GM18517 (cell line): ENCODE results near the gene TRPV6.
A peak's percentile ranks its signal among the peaks of the same experiment; 100 is the strongest.

ENCODE experiments used
- ATAC-seq: cut with Tn5 transposase; IDR thresholded peaks from one replicate; pipeline ENCODE4 v1.9.1; 2021; ENCODE audit warnings: mild to moderate bottlenecking, moderate library complexity; ENCODE audit not compliant: unreplicated experiment

TRPV6 gene

DNA sequence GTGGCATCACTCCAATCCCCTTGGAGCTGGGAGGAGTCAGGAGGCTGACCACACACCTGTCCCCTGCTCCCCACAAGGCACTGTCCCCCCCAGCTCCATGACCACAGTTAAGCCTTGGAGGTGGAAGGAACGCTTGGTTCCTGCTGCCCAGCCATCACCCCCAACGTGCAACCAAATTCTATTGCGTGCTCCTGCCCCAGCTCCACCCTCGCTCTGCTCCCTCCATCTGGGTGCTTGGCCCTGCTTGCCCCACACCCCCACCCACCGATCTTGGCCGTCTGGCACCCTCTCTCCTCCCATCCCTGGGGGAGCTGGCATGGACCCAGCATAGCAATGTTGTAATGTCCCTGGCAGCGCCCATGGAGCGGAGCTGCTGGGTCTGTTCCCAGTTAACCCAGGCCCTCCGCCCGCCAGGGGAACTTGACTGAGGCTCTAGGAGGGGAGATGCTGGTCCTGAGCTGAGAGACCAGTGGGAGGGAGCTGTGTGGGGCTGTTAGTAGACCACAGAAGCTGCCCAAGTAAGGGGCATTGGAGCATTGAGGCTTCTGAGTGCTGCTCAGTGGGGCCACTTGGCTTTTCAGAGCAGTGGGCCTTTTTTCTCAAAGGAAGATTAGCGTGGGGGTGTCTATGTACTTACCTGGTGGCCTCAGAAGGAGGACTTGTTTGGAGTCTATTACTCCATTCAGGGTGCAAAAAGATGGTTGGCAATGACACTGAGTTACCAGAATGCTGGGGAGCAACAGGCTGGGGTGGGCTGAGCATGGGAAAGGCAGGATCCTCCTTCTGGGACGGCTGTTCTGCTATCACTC, 29.6 kb downstream of the TRPV6 start:
- ATAC-seq, result no peak

GRCh38 chr7:142855114-142855743, 30.3 kb downstream of the TRPV6 start:
- peak; percentile 2 for ATAC-seq

GRCh38 chr7:142854372-142855113, 31.0 kb downstream of the TRPV6 start, which contains the start of gene EPHB6:
Gene EPHB6, plus strand, starts transcription at chr7:142855076. Its CDS starts 8,152 bp downstream, at chr7:142863228.
- ATAC-seq, result peak; percentile 44

DNA sequence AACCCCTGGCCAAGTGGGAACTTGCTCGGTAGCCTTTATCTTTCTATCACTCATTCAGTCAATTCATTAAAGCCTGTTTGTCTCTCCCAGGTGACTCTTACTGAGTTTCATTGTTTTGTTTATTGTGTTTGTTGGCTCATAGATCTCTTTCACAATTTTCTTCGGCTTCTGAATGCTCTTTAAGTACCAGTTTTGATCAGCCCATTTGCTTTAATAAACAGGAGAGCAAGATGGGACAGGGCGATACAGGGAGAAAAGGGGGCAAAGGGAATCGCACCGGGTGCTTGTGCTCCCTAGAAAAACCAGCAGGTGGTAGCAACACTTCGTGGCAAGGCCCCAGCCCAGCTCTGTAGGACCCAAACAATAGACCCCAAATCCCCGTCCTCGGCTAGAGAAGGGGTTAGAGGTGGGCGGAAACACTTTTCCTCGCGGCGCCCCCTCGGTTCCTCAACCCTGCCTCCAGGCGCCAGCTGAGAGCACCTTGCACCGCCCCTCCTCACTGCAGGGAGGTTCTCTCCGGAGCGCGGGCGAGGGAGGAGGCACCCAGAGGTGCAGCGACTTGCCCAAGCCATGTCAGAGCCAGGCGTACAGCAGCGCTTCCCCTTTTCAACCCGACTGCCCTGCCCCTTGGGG, 31.7 kb downstream of the TRPV6 start:
- ATAC-seq, result peak; percentile 88

- ATAC-seq, result no peak
Observed at GRCh38 chr7:142851919-142852318, 33.6 kb downstream of the TRPV6 start.

DNA sequence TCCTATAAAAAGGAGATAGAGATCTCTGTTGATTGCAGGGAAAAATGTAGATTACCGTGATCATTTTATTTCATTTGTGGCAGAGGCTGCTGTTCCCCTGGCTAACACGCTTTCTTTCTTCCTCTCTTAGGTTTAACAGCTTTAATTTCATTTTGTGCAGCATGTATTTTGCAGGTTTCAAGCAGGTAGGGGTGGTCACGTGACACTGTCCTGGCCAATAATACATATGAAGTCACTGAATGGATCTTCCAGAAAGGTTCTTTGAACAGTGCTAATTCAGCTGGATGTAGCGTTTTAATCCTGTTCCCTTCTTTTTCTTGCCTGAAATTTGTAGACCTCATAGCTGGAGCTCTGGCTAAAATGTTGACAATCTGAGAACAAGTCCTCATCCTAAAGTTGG, 34.3 kb downstream of the TRPV6 start:
- no peak for ATAC-seq

- ATAC-seq, result no peak
Observed at GRCh38 chr7:142847353-142847752, 38.2 kb downstream of the TRPV6 start.

GRCh38 chr7:142842251-142842766, 43.2 kb downstream of the TRPV6 start:
- no peak for ATAC-seq

DNA sequence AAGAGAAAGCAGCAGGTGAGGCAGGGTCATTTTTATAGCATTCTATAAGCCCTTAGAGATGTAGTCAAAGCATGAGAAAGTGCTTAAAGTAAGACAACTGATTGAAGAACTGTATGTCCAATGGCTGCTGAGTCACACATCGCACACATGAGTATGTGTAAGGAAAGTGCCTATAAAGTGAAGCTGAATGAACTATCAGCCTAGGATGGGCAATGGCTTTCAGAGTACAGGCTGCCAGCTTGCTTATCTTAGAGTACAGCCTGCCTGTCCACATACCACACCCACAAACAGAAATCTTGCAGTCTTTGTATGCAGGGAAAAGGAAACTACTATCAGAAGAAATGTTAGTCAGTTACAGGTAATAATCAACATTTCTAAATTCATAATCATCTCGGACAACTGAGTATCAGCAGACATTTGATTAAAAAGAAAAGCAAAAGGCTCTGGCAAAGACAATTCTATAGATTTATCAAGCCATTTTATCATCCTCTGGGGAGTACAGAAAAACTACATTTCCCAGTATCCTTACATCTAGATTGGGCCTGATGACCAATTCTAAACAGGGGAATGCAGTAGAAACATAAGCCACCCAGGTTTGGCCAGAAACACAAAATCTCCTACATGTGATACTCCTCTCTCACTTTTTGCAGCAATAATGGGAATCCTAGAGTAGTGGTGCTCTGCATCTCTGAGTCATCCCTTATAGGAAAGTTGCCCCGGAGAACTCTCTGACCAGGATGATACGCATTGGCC, 46.9 kb downstream of the TRPV6 start:
- no peak for ATAC-seq

DNA sequence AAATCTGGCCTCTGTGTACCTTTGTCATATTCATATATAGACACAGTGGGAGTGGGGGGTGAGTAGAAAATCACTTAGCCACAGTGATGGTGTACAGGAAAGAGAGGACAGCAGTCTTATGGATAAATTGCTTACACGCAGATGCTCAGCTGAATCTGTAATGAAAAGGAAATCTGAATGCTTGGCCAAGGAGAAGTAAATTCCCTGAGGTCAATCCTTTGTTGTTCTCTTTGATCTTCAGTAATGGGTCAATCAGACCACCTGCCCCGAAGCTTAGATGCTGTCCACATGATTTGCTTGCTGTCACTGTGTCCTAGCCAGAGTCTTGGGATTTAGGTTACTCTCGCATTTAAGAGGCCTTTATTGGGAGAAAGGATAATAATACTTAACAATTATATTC, 49.1 kb downstream of the TRPV6 start:
- ATAC-seq, result no peak

DNA sequence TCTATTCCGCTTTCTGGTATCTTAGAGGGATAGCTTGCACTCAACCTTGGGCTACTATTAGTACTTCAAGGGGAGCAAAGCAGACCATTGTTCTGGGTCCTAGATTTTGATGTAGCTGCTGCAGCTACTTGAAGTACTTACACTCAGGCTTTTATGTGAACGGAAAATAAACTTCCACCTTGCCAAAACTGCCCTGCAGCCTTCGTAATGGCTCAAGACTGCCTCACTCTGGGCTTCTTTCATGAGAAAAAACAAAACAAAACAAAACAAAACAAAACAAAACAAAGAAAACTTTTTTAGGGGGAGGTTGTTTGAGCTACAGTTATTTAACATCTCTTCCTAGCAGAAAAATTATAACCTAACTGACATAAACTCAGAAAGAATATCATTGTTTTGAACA, 50.1 kb downstream of the TRPV6 start:
- ATAC-seq, result no peak

DNA sequence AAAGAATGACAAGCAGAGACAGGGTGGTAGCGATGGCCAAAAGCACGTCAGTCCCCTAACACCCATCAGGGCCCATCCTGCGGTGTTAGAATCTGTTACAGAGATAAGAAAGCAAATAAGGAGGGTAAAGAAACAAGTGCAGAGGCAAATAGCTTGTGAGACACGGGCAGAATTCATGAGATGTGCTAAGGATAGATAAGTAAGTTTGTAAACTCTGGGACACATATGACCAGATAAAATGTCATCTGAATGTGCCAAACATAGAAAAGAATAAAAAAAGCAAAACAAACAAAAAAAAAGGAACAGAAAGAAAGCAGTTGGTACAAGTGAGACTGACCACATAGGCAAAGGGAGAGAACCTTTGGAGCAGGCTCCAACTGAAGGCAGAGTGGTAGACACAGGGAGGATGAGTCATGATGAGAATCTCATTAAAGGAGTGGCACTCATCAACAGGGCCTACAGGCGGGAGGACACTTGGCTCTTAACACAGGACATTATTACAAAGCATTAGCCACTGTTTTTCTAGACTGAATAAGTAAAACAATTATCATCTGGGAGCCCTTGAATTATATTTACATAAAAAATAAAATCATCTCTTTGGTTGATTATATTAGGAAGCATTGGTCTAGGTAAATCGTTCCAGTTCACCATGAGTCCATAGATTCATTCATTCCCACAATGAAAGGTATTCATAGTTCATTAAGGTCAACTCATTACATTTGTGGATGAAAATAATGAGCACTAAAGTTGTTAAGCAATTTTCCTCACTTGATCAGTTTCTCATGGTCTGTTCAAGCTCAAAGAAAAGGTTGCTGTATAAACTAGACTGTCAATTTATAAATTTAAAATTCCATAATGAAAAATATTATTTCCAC, 52.1 kb downstream of the TRPV6 start:
- ATAC-seq, result peak; percentile 80

DNA sequence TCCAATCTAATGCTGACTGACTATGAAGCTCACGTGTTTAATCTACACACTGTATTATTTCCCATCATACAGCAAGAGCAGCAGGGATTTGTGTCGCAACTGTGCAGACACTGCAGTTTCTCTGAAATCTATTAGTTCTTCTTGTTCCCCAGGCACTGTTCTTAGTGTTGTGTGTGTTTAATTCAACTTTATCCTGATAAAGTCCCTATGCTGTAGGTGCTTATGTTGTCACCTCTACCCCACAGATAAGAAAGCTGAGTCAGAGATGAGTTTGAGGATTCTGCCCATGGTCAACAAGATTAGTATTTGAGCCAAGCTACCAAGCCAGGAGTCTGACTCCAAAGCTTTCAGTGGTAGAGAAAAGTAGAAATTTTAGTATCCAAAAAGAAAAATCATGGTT, 53.1 kb downstream of the TRPV6 start:
- no peak for ATAC-seq

DNA sequence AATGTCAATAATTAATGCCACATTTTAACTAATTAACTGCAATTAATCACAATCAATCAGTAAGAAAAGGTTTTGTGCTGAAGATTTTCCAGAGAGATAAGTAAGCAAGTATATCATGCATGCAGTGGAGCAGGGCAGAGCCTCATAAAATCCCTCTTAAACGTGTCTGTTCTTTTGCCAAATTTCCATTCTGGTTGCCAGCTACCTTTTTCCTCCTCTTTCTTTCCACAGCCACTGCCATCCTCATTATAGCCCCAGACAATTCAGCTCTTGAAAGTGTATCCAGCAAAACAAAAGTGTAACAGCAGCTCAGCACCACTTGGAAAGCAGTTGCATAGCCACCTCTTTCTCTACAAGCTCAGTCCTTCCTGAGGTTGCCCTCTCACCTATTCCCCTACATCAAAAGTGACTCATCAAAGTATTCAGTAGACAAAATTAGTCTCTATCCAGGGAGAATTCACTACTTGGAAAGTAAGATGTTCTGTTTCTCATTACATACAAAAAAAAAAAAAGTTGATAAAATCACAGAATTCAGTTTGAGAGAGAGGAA, 57.5 kb downstream of the TRPV6 start:
- ATAC-seq, result no peak

DNA sequence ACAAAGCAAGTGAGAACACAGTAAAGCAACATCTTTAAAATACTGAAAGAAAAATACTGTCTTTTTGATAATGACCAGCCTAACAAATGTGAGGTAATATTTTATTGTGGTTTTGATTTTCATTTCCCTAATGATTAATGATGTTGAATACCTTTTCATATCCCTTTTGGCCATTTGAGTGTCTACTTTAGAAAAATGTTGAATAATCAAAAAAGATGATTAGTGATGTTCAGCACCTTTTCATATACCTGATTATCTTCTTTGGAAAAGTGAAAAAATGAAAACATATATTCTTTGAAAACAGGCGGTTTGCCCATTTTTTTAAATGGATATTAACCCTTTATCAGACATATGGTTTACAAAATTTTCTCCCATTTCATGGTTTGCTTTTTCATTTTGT, 62.8 kb downstream of the TRPV6 start:
- ATAC-seq, result no peak
